22Rv1 (cell line): Measurements from ENCODE around the gene MAP3K6.

Experiments
- ZFX ChIP-seq: fragments of 450-650 bp; IDR thresholded peaks from 2 replicates; pipeline ENCODE4 v1.6.1; 2017; ENCODE audit warnings: antibody characterized with exemption, borderline replicate concordance
- TF ChIP-seq, protein P1 (sequence below): fragments of 450-650 bp; IDR thresholded peaks from 2 replicates; pipeline ENCODE4 v1.5.1; 2017; ENCODE audit warnings: mild to moderate bottlenecking

DNA sequence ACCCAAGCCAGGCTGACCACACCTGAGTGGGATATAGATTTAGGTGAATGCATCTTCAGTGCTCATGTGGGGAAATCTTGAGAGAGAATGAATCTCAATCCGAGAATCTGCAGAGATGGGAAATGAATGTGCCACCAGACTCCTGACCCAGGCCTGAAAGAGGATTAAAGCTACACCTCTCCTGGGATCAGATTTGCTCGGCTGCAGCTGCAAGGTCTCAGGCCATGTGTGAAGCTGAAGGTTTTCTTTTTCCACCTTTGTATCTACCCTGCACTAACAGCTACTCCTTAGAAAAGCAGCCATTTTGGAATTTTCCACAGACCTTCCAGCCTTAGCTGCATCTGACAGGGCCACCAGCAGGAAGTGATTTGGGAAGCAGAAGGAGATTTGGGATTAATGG is 43.9 kb upstream of the MAP3K6 start:
- TF ChIP-seq, protein P1, sequence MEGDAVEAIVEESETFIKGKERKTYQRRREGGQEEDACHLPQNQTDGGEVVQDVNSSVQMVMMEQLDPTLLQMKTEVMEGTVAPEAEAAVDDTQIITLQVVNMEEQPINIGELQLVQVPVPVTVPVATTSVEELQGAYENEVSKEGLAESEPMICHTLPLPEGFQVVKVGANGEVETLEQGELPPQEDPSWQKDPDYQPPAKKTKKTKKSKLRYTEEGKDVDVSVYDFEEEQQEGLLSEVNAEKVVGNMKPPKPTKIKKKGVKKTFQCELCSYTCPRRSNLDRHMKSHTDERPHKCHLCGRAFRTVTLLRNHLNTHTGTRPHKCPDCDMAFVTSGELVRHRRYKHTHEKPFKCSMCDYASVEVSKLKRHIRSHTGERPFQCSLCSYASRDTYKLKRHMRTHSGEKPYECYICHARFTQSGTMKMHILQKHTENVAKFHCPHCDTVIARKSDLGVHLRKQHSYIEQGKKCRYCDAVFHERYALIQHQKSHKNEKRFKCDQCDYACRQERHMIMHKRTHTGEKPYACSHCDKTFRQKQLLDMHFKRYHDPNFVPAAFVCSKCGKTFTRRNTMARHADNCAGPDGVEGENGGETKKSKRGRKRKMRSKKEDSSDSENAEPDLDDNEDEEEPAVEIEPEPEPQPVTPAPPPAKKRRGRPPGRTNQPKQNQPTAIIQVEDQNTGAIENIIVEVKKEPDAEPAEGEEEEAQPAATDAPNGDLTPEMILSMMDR: no peak
- no peak for TF ChIP-seq ZFX
